ENCODE data around the gene RAB8B.

Gene RAB8B

DNA sequence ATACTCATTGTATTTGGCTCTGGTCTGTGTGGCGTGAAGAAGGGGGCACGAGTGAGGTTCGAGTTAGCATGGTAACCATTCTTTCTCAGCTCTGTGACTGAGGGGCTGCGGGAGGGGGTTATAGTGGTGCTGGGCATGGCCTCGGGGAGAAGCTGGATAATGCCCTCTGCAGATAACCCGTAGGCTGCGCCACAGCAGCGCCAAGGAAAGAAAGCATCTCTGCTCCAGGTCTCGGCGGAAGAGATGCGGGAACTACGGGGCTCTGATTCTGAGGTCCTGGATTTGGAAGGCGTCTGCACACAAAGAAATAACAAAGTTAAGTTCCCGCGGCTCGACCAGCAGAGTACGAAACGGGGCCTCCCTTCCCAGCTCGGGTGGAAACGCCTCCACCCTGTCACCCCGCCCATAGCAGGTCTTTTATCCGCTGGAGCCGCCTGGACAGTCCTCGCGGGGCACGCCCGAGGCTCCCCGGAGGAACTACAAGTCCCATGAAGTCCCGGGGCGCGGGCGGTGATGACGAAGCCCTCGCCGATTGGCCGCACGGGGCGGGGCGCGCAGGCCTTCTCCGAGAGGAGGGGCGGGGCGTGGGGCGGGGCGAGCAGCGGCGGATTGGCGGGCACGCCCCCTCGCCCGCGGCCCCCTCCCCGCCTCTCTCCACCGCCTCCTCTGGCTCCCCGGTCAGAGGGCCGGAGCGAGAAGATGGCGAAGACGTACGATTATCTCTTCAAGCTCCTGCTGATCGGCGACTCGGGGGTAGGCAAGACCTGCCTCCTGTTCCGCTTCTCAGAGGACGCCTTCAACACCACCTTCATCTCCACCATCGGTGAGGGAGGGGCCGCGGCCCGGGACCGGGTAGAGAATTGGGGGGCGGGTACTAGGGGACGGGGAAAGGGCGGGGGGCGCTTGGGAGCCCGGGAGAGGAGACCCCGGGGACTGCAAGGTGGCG, at the start of gene RAB8B:
Gene RAB8B, plus strand, starts transcription at position 681 of the 946 bp plus-strand sequence. Its CDS starts 19 bp downstream, at position 700.
- peak; percentile 96 for DNase-seq

DNA sequence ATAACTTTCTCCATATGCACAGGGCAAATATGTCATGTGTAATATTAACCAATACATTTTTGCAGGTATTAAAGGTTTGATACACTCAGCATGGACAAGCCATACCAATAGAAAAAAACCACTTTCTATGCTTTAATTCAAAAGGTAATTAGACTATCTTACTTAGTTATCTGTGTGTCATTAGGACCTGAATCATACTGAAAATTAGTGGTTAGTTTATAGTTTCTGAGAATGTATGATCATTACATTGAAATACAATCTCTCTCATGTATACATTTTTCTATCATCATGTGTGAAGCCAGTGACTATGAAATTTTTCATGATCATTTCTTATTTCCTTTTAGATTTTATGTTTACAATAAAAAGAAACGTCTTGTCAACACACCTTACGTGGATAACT, 48.5 kb upstream of the RAB8B start:
- no peak for DNase-seq

DNA sequence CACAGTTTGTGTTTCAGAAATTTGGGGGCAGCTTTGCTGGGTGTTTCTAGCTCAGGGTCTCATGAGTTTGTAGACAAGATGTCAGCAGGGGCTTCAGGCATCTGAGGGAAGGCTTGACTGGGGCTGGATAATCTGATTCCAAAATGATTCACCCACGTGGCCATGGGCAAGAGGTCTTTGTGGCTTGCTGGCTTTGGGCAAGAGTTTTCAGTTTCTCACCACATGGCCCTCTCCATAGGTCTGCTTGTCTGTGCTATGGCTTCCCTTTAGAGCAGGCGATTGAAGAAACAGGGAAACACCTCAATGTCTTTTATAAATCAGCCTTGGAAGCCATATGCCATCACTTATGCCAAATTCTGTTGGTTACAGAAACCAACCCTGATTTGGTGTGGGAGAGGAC, 44.0 kb upstream of the RAB8B start:
- no peak for DNase-seq

DNA sequence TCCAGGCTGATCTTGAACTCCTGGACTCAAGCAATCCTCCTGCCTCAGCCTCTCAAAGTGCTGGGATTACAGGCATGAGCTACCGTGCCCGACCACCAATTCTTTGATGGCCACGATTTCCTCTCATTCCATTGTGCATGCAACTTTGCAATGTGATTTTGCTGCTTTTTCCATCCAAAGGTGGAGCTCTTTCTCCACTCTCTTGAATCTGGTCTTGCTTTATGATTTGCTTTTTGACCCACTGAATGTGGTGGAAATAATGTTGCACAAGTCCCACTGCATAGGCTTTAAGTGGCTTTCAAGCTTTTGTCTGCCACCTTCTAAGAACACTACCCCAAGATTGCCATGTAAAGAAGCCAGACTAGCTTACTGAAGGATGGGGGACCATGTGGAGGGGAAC, 42.7 kb upstream of the RAB8B start:
- DNase-seq = no peak

DNA sequence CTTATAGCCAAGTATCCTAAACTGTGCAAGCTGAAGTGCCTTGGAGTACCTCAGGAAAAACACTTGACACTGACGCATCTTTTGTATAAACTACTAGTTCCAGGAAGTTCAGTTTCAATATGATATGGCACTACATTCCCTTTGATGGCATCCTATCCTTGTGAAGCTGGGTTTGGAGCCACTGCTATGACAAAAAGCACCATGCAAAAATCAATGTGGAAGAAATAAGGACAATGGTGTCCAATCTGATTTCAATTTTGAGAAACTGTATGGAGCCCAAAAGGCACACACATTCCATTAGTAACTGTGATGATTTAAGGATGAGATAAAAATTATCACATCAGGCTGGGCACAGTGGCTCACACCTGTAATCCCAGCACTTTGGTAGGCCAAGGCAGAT, 37.7 kb upstream of the RAB8B start:
- no peak for DNase-seq

DNA sequence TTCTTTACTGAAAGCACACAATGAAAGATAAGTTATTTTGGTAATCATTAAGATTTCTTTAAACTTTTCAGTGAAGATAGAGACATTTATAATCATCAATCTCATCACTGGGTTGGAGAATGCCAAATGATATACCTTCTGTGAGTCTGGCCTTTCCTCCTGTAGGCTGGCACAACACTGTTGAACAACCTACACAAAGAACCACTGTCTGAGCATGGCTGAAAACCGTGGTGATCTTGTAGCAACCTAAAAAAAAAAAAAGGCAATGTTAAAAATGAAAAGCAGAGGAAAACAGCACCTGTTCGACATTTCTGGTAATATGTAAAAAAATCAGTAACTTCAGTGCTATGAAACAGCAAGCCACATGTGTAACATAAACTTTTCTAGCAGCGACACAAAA, 33.9 kb upstream of the RAB8B start:
- no peak for DNase-seq

DNA sequence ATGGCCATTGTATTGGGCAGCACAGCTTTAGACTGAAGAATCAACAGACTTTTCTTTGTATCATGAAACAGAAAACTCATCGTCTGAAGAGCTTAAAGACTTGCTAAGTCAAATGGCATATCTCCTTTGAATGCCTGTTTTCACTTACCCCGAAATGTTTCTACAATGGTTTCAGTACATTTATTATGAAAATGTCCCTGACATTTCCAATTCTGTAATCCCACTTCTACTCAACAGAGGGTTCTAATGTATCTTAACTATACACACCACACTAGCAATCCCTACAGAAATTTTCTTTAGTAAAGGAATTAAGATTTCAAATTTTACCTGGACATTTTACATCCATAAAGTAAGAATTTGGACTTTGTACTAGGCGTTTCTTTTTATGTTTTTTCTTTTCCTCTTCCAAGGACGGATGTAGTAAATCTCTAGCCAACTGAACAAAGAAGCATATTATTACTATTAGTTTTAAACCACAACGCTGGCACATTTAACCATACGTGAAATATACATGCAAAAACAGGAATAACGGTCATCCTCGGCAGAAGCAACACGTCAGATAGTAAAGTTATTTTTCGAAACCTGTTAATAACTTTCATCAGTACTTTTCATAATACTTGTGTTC, 33.2 kb upstream of the RAB8B start:
- no peak for DNase-seq

DNA sequence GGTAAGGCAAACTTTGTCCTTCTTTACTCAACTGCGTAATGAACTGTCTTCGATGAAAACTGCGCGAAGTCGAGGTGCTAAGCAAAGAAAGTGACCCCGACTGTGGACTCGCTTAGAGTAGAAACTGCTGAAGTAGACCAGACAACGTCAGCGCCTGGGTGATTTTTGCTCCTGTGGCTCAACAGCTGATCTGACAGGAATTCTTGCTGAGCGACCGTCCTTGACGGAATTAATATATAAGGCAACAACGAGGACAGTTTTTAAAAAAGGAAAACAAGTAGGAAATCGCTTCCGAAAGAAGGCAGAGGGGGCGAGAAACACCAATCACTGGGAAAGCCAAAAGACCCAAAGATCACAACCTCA, 32.7 kb upstream of the RAB8B start:
- peak; percentile 17 for DNase-seq

DNA sequence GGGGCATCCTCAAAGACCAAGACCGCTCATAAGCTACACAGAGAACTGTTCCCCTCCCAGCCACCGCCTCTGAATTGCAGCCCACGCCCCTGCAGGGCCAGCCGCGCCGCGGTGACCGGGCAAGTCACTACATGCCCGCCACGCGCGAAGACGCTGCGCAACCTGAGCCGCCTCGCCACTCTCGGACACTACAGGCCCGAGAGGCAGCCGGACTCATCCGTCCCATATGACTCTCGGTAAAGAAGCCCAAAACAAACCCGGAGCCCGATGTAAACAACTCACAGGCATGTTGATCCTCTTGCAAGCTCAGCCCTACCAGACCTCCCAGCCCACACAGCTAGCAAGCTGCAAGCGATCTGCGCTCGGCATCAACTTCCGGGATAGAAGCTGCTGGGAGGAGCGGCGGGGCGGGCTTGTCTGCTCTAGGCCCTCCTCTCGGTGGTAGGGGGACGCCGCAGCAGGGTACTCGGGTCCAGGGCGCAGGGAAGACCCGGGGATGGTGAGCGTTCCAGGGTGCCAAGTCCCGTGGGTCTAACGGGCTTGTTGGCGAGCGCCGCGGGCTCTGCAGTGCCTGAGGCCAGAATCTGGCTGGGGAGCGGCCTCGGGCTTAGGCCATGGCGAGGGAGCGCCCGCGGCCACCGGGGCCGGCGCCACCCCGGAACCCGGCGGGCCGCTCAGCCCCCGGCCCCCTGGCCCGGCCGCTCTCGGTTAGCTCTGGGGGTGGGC, 32.1 kb upstream of the RAB8B start, which contains the start of gene RPS27L:
Gene RPS27L, minus strand, starts transcription at position 360 of the 726 bp plus-strand sequence. Its CDS starts 72 bp downstream, at position 288.
- peak; percentile 87 for DNase-seq

DNA sequence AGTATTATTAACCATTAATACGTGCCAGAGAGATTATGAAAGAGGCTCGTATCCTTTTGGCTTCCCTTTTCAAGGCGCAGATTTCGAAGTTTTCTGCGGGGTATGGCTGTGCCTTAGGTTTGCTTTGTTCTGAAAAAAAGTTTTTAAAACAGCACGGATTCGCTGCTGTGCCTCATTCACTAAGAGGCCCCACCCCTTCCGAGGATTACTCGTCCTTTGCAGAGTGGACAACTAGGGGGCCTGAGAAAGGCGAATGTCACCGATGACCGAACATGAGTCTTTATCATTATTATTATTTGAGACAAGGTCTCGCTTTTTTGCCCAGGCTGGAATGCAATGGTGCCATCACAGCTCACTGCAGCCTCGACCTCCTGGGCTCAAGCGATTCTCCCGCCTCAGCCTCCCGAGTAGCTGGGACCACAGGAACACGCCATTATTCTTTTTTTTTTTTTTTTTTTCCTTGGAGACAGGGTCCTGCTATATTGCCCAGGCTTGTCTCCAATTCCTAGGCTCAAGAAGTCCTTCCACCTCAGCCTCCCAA, 31.4 kb upstream of the RAB8B start:
- DNase-seq = peak; percentile 37

DNA sequence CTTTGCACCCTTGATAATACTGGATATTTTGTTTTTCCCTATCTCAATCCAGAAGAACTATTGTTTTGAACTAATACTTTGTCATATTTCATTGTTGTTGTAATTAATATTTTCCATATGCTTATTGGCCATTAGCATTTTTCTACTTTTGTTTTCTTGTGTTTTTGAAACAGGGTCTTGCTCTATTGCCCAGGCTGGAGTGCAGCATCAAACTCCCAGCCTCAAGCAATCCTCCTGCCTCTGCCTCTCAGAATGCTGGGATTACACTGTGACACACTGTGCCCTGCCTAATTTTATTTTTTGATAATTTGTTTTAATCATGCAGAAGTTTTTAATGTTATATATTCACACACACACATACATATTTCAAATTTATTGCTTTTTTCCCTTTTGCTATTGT, 28.8 kb upstream of the RAB8B start:
- DNase-seq = no peak

DNA sequence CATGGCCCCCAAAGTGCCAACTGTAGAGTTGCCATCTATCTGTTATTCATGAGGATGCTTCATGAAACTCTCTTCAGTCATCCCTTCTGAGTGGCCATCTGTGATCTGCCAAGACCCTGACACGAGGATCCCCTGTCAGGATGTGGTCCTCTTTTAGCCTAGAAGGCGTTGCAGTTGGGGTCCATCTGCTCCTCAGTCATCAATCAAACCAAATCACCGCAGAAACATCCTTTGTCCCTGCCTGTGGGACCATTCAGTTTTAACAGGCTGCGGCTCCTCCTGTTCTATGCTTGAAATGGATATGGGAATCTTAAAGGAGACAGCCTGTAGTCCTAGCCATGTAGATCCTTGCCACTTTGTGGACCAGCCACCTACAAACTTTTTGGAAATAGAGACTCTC, 26.2 kb upstream of the RAB8B start:
- no peak for DNase-seq

DNA sequence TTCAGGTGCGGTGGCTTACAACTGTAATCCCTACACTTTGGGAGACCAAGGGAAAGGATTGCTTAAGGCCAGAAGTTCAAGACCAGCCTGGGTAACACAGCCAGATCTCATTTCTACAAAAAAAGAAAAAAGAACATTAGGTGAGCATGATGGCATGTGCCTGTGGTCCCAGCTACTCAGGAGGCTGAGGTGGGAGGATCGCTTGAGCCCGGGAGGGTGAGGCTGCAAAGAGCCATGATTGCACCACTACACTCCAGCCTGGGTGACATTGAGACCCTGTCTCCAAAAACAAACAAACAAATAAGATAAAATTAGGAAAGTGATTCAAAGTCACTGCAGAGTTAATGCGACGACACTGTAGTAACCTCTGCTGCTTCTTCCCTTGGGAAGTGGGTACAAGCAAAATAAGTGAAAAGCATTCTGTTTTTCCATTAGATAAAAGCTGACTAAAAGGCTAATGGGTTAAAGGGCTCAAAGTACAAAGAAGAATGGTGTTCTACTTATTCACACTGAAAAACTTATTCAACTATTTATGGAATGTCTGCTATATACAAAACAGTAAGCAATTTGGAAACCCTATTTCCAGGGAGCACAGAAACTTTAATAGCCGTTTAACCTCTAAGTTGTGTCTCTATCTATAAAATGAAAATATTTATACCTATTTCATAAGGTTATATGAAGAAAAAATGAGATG, 24.1 kb upstream of the RAB8B start:
- DNase-seq = no peak

DNA sequence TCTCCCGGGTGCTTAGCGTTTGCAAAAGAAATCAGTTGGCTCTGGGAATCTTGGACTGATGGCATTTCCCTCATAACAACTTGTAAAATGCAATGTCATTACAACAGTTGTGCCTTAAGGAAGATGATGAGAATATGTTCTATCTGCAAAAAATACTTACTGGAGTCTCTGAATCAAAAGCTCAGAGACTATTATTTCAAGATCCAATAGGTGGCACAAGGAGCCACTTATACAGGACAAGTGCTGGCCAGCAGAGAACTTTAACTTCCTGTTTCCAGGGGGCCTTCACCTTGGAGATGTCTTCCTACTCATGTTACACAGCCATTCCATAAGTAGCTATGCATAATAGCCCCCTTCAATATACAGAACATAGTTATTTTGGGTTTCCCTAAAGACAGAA, 23.2 kb upstream of the RAB8B start:
- peak; percentile 40 for DNase-seq

DNA sequence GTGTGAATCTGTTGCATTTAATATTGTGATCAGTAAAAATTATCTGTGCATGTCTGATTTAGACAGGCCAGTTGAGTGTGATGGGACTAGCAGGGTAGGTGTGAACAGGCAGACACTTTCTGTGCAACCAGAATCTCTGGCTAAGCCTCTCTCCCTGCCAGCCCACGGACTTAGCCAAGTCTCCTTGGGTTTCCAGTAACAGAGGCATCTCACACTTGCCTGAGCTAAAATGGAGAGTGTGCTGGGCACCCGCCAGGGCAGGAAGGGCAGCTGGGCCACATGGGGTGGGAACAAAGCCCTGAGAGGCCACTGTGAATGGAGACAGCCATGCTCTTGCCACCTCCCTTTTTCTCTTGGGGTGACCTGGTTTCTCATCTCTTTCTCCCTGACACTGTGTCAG, 19.6 kb upstream of the RAB8B start:
- DNase-seq = no peak

DNA sequence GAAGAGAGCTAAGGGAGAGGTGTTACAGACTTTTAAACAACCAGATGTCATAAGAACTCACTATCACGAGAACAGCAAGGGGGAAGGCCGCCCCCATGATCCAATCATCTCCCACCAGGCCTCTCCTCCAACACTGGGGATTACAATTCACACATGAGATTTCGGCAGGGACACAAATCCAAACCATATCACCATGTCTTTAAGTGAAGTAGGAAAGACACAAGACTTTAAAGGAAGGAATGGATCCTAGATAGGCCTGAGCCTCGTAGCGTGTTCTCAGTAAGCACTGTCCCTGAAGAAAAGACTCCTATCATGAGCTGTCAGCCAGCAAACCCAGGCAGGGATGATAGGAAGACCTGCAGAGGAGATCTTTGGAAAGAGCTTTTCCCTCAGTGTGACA, 17.0 kb upstream of the RAB8B start:
- no peak for DNase-seq

DNA sequence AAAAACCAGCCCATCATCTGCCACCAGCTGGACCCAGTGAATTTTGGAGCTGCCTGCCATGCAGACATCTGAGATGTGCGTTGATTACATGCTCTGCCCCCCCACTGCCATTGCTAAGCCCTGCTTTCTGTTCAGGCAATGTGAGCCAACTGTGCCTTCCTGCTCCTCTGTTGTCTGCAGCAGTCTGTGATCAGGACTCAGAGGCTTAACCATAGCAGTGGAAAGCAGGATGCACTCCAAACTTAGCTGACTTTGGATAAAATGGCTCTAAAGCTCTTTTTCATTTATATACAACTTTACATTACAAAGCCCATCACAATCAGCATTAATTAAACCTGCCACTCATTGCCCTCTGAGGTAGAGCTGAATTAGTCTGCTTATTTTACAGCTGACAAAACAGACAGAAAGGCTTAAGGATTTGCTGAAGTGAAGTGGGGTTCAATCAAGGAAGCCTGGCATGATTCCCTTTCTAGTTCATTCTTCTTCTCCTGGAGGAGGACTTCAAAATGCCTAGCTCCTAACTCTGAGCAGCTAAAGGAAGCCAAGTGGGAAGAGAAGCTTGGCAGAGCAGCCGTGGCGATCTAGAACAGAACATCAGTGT, 16.5 kb upstream of the RAB8B start:
- no peak for DNase-seq

DNA sequence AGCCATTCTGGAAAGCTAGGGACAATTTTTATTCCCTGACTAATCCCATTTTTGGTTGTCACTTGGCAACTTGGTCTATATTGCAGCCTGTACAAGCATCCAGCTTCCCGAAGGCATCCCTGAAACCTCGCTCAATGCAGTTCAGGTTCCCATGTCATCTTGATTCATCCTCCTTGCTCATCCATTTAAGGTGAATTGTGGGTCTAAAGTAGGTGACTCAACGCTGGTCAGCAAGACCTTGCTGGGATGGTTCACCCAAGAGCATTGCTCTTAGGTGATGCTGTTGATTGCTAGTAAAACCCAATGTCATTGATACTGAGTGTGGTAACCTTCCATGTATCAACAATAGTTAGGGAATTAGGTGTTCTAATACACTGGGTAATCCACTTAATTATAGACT, 13.1 kb upstream of the RAB8B start:
- DNase-seq = no peak

DNA sequence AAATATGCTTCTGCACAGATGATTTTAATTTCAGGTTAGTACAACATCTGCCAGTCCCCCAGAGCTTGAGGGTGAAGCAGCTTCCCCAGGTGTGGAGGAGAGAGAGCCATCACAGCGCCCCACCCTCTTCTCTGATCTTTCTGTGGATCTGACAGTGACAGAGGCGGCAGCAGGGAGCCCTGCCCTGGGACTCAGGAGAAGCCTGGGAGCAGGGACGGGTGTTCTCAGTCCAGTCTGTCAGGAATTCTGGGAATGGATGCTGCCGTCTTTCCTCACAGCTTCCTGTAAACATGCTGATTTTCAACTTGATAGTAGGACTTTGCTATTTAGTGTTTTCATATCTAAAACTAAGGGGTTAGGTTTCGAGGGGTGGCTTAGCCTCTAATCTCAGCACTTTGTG, 11.4 kb upstream of the RAB8B start:
- DNase-seq = no peak

DNA sequence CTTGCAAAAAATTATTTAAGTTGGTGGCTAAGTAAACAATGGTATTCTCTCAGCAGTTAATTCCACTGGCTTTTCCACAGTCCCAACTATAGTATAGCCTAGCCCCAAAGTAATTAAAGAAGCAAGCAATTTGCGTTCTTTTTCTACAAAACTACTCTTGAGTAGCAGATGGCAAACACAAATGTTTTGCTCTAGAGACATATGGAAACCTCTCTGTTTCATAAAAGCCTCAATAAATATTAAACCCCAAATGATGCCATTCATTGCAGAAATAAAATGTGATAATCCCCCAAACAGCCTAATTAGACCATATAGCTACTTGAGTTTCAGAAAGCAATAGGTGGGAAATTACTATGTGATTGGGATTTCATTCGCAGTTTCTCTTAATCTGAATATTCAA, 8.7 kb upstream of the RAB8B start:
- no peak for DNase-seq

DNA sequence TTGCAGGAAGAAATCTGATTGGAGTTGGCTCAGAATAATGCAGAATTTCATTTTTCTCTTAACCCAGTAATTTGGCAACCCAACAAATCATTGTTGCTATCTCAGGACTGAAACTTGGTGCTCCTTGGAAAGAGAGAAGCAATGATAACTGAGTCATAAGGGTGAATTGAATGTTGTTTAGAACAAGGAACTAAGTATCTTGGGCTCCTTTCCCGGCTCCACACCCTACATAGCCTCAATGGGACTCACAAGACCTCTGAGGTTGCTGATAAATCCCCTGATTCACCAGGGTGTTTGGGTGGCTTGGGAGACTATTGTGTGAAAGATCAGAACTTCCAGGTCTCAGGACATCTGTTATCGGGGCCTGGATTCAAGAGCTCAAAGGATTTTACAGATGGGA, 7.8 kb upstream of the RAB8B start:
- no peak for DNase-seq

DNA sequence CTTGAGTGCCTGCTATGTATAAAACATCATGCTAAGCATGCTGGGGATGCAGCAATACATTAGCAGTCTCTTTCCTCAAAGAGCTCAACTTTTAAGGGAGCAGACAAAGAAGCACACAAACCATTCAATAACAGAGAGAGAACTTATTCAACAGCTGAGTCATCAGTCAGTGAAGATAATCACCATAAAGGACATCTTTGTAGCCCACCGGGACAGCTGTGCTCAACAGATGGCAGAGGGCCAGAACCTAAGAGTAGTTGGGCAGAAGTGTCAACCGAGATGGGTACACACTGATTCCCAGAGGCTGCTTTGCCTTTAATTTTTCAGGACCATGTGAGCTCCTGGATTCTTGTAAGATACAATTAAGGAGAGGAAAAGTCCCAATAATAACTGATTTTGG, 4.2 kb upstream of the RAB8B start:
- no peak for DNase-seq
